ENCODE data around the gene SPAG16.

DNA sequence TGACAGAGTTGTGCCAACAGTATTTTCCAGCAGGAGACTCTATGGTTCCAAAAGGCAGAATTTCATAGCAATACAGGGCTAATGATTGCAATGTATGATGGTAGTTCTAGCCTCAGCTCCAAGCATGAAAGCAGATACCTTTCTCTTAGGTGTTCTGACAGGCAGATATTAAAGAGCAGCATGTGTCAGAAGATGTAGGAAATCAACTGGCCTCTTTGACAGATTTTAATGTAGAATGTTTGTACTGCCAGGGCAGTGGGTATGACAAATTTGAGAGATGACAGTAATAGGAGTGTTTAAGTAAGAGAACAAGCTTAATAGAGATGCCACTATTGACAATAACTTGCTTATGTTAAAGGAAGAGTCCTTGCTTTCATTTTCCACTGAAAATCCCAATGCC is 1105.1 kb downstream of the SPAG16 start:
- TF ChIP-seq, protein P1, sequence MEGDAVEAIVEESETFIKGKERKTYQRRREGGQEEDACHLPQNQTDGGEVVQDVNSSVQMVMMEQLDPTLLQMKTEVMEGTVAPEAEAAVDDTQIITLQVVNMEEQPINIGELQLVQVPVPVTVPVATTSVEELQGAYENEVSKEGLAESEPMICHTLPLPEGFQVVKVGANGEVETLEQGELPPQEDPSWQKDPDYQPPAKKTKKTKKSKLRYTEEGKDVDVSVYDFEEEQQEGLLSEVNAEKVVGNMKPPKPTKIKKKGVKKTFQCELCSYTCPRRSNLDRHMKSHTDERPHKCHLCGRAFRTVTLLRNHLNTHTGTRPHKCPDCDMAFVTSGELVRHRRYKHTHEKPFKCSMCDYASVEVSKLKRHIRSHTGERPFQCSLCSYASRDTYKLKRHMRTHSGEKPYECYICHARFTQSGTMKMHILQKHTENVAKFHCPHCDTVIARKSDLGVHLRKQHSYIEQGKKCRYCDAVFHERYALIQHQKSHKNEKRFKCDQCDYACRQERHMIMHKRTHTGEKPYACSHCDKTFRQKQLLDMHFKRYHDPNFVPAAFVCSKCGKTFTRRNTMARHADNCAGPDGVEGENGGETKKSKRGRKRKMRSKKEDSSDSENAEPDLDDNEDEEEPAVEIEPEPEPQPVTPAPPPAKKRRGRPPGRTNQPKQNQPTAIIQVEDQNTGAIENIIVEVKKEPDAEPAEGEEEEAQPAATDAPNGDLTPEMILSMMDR (IDR thresholded peaks at IDR 0.05), result no peak
- no peak for TF ChIP-seq POLR2A (IDR thresholded peaks at IDR 0.05)

Data from breast epithelium (tissue), 3 donors.